Stomach (tissue), 9 donors: ENCODE measurements around the gene EGFLAM. TPM values are rescaled to one million over a fixed set of nuclear protein-coding genes. Genes with fewer than 3 reads are reported as not detected.

Experiments used
- DNase-seq, 2 donors: peaks; one replicate each; pipeline versions ENCODE4 v3.0.0 to v3.0.0-alpha.2; 2013 to 2019
- H3K27ac ChIP-seq, 5 donors: fragments of 200-600 bp in 4 of 5; sonication (generic) in 4 of 5; one replicate each; pipeline ENCODE4 v1.5.1; 2013 to 2019; ENCODE audit warnings: mild to moderate bottlenecking in 1 of 5, moderate library complexity in 1 of 5
- H3K27me3 ChIP-seq, 3 donors: fragments of 200-600 bp; sonication (generic); one replicate each; pipeline ENCODE4 v1.5.1; 2017 to 2019; ENCODE audit warnings: mixed run types in 1 of 3
- H3K36me3 ChIP-seq, 4 donors: fragments of 200-600 bp; sonication (generic); 1 replicate in 3 of 4; 2 replicates in 1 of 4; pipeline ENCODE4 v1.5.1; 2016 to 2019
- H3K4me1 ChIP-seq, 4 donors: fragments of 200-600 bp; sonication (generic); one replicate each; pipeline ENCODE4 v1.5.1; 2016 to 2019
- H3K4me3 ChIP-seq, 4 donors: fragments of 200-600 bp; sonication (generic) in 3 of 4; one replicate each; pipeline ENCODE4 v1.5.1; 2016 to 2019; ENCODE audit warnings: mild to moderate bottlenecking in 1 of 4
- H3K9me3 ChIP-seq, 4 donors: fragments of 200-600 bp; sonication (generic); one replicate each; pipeline ENCODE4 v1.5.1; 2016 to 2019
- EP300 ChIP-seq: sonication (generic); formaldehyde crosslinking; IDR thresholded peaks from one replicate; pipeline ENCODE4 v1.6.1; 2017; ENCODE audit warnings: antibody characterized with exemption
- POLR2A ChIP-seq, 4 donors: fragments of 450-650 bp; IDR thresholded peaks; one replicate each; pipeline ENCODE4 v1.6.1; 2016; ENCODE audit warnings: antibody characterized with exemption in 4 of 4, control low read depth in 2 of 4, mild to moderate bottlenecking in 1 of 4, moderate library complexity in 1 of 4
- POLR2AphosphoS5 ChIP-seq, 3 donors: sonication (generic); formaldehyde crosslinking; IDR thresholded peaks; one replicate each; pipeline ENCODE4 v1.6.1; 2016; ENCODE audit warnings: antibody characterized with exemption in 3 of 3
- WGBS, 5 donors: extraction: QIAGEN DNeasy Blood & Tissue Kit in 3 of 5; methylation state at CpG; one replicate each; pipeline versions ENCODE4 v1.1.5 to v1.1.7; 2013 to 2018; 5-methylcytosine and 5-hydroxymethylcytosine counted together
- intact Hi-C: fragments of 100-400 bp; cut with DNase I; formaldehyde crosslinking; loops from one replicate; pipeline ENCODE4 v1.15.1; 2023; ENCODE audit warnings: low total_unique reads
- polyA plus RNA-seq, 3 donors: library from polyadenylated mRNA; stranded (reverse); fragments of 200-250 nt; gene quantifications; one replicate each; pipeline ENCODE4 v1.2.3, GENCODE V29; 2013
- total RNA-seq, 5 donors: library from RNA; depleted of rRNA; stranded (reverse); fragments of >200 nt; gene quantifications; one replicate each; pipeline versions ENCODE4 v1.1.0 to v1.2.3, GENCODE V29; 2014 to 2016
- TF ChIP-seq, protein P1 (sequence below), 7 experiments: fragments of 450-650 bp in 4 of 7; fragments of 200-600 bp in 3 of 7; sonication (generic) in 3 of 7; IDR thresholded peaks; one replicate each; pipeline ENCODE4 v1.5.1; 2016 to 2019; ENCODE audit warnings: antibody characterized with exemption in 7 of 7, control low read depth in 2 of 7, mild to moderate bottlenecking in 1 of 7
- donor health status: healthy with polysubstance abuse.
- donor health status: Bipolar disorder and iron deficiency.
- donor health status: healthy.

The EGFLAM gene
- total and polyA plus RNA-seq, 8 donors: 0.61 to 5.9 (median 1.4) TPM; not detected in 3

DNA sequence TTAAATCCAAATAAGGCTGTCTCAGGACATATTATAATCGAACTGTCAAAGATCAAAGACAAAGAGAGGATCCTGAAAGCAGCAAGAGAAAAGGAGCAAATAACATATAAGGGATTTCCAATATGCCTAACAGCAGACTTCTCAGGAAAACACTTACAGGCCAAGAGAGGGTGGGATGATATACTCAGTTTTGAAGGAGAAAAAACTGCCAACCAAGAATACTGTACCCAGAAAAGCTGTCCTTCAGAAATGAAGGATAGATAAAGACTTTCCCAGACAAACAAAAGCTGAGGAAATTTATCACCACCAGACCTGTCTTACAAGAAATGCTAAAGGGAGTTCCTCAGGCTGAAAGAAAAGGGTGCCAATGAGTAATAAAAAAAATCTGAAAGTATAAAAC lies 16.0 kb downstream of the EGFLAM start:
- 46 to 72% (median 56%) methylated on average over 1 of the region's 1 CpG for WGBS, 5 donors
- H3K4me1 ChIP-seq: no peaks in the 10 kb centered on the region
- intact Hi-C loops: no loop called here
- no peak for TF ChIP-seq POLR2A (IDR thresholded peaks at IDR 0.05)
- TF ChIP-seq, protein P1, sequence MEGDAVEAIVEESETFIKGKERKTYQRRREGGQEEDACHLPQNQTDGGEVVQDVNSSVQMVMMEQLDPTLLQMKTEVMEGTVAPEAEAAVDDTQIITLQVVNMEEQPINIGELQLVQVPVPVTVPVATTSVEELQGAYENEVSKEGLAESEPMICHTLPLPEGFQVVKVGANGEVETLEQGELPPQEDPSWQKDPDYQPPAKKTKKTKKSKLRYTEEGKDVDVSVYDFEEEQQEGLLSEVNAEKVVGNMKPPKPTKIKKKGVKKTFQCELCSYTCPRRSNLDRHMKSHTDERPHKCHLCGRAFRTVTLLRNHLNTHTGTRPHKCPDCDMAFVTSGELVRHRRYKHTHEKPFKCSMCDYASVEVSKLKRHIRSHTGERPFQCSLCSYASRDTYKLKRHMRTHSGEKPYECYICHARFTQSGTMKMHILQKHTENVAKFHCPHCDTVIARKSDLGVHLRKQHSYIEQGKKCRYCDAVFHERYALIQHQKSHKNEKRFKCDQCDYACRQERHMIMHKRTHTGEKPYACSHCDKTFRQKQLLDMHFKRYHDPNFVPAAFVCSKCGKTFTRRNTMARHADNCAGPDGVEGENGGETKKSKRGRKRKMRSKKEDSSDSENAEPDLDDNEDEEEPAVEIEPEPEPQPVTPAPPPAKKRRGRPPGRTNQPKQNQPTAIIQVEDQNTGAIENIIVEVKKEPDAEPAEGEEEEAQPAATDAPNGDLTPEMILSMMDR (IDR thresholded peaks at IDR 0.05): no peak
- TF ChIP-seq POLR2AphosphoS5 (IDR thresholded peaks at IDR 0.05): no peak
- TF ChIP-seq EP300: no peak
- H3K27me3 ChIP-seq: peaks cover 0 to 3% (median 0%) of the 10 kb centered on the region in 3 donors
- peaks cover 0 to 34% (median 28%) of the 10 kb centered on the region in 4 donors for H3K9me3 ChIP-seq
- no peaks in the 10 kb centered on the region for H3K36me3 ChIP-seq
- no peak overlapping the region for H3K4me3 ChIP-seq
- H3K27ac ChIP-seq: no peak overlapping the region
- DNase-seq: no peak

DNA sequence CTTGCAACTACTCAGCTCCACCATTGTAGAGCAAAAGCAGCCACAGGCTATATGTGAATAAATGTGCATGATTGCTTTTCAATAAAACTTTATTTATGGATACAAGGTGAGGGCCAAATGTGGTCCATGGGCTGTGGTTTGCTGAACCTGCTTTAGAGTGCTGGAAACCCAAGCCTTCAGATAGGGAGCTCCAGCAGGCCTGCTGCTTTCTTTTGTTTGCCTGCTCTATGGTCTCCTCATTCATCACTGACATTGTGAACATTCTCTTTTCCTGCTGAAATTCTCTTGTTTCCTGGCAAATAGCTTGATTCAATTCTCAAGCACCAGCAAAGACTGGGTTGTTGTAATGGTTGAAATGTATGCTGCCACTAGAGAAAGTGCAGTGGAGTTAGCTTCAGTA lies 26.0 kb downstream of the EGFLAM start:
- H3K36me3 ChIP-seq: no peaks in the 10 kb centered on the region
- no peak overlapping the region for H3K27ac ChIP-seq
- H3K27me3 ChIP-seq: no peaks in the 10 kb centered on the region
- no peaks in the 10 kb centered on the region for H3K4me1 ChIP-seq
- DNase-seq: no peak
- H3K4me3 ChIP-seq: no peak overlapping the region
- no peaks in the 10 kb centered on the region for H3K9me3 ChIP-seq
- intact Hi-C loops: no loop called here
- no peak for TF ChIP-seq POLR2A (IDR thresholded peaks at IDR 0.05)
- TF ChIP-seq, protein P1 (IDR thresholded peaks at IDR 0.05): no peak
- no peak for TF ChIP-seq EP300
- no peak for TF ChIP-seq POLR2AphosphoS5 (IDR thresholded peaks at IDR 0.05)

DNA sequence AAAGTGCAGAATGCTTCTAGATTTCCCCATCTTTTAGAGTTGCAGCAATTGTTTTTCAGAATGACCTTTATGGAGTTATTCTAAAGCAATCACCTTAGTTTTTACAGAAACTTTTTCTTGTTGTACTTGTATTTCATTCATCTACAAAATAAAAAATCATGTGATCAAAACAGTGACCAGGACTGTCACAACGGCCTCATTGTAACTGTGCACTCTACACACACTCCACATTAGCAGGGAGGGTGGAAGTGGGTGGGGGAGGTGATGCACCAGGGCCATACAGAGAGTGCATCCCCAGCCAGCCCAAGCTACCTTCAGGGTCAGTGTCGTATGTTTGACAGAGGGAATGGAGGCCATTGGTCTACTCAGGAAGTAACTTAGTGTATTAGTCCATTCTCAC lies 26.9 kb downstream of the EGFLAM start:
- H3K27ac ChIP-seq: no peak overlapping the region
- TF ChIP-seq EP300: no peak
- TF ChIP-seq POLR2A (IDR thresholded peaks at IDR 0.05): no peak
- TF ChIP-seq, protein P1 (IDR thresholded peaks at IDR 0.05): no peak
- no peak for TF ChIP-seq POLR2AphosphoS5 (IDR thresholded peaks at IDR 0.05)

DNA sequence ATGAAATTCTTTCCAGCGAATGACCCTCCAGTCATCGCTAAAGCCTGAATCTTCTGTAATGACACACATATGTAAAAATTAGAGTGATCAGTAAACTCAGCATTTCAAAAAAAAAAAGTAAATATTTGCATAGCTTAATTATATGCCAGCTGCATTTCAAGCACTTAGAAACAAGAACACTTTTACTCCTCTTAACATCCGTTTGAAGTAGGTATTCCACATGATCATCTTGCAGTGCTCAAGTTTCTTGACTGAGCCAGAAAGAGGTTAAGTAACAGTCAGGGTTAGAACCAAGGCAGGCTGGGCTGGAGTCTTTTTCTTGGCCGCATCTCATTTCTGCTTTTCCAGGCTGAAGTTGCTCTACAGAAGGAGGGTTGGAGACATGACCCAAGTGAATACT lies 27.6 kb downstream of the EGFLAM start:
- Histone ChIP-seq H3K4me3 (no peak overlapping the region), H3K27ac (no peak overlapping the region), H3K4me1 (no peaks in the 10 kb centered on the region), H3K9me3 (no peaks in the 10 kb centered on the region), H3K27me3 (no peaks in the 10 kb centered on the region), H3K36me3 (no peaks in the 10 kb centered on the region)
- WGBS, 5 donors: 80 to 85% (median 82%) methylated on average over 4 of the region's 4 CpGs
- no peak for TF ChIP-seq POLR2A (IDR thresholded peaks at IDR 0.05)
- TF ChIP-seq, protein P1 (IDR thresholded peaks at IDR 0.05): no peak
- no peak for TF ChIP-seq POLR2AphosphoS5 (IDR thresholded peaks at IDR 0.05)
- TF ChIP-seq EP300: no peak
- intact Hi-C loops: no loop called here
- no peak for DNase-seq

More for the DNA sequence above, 26.9 kb downstream of the EGFLAM start:
- Histone ChIP-seq H3K4me3 (no peak overlapping the region), H3K36me3 (no peaks in the 10 kb centered on the region), H3K9me3 (no peaks in the 10 kb centered on the region), H3K27me3 (no peaks in the 10 kb centered on the region), H3K4me1 (no peaks in the 10 kb centered on the region)
- no peak for DNase-seq
- WGBS, 5 donors: 58 to 72% (median 68%) methylated on average over 2 of the region's 2 CpGs
- intact Hi-C loops: no loop called here
